BLaER1 treated with 17β-estradiol and CSF1 and Interleukin-3, amounts not matched to agents 10 nM and 100 nM (cell line): ENCODE results near the gene CFAP54.
"Not testable (repeated sequence)": the region's sequence is repeated elsewhere in the genome, so short reads cannot be mapped to it uniquely, and the experiment has no call there.

Source experiments
- H3K27ac ChIP-seq, 11 experiments: shearing (Covaris generic); formaldehyde crosslinking; 2 replicates each; pipeline ENCODE4 v1.8.1; 2022
- H3K27me3 ChIP-seq, 11 experiments: shearing (Covaris generic); formaldehyde crosslinking; 2 replicates each; pipeline ENCODE4 v1.8.1; 2022
- H3K36me3 ChIP-seq, 11 experiments: shearing (Covaris generic); formaldehyde crosslinking; 2 replicates each; pipeline ENCODE4 v1.8.1; 2022
- H3K4me1 ChIP-seq, 10 experiments: shearing (Covaris generic); formaldehyde crosslinking; 2 replicates each; pipeline ENCODE4 v1.8.1; 2022
- H3K4me2 ChIP-seq, 11 experiments: shearing (Covaris generic); formaldehyde crosslinking; 2 replicates each; pipeline ENCODE4 v1.8.1; 2022
- H3K4me3 ChIP-seq, 10 experiments: shearing (Covaris generic); formaldehyde crosslinking; 2 replicates each; pipeline ENCODE4 v1.8.1; 2022
- H3K9ac ChIP-seq, 11 experiments: shearing (Covaris generic); formaldehyde crosslinking; 2 replicates each; pipeline ENCODE4 v1.8.1; 2022
- H3K9me3 ChIP-seq, 11 experiments: shearing (Covaris generic); formaldehyde crosslinking; replicated peaks in 1 of 11; 2 replicates each; pipeline ENCODE4 v1.8.1; 2022
- H4K20me1 ChIP-seq, 11 experiments: shearing (Covaris generic); formaldehyde crosslinking; 2 replicates each; pipeline ENCODE4 v1.8.1; 2022
- Cebpa-rat ChIP-seq, 11 experiments: shearing (Covaris generic); IDR thresholded peaks; 2 replicates each; pipeline ENCODE4 v1.8.1; 2022

CFAP54 gene

GRCh38 chr12:96571101-96571862 is 81.9 kb downstream of the CFAP54 start:
- H3K27ac ChIP-seq: no peak overlapping the region
- no peaks in the 10 kb centered on the region for H4K20me1 ChIP-seq
- TF ChIP-seq Cebpa-rat (IDR thresholded peaks at IDR 0.05): no peak
- no peak overlapping the region for H3K4me3 ChIP-seq
- peaks cover 0 to 4% (median 0%) of the 10 kb centered on the region in 11 experiments; a peak in 4 of 22 replicates for H3K9me3 ChIP-seq
- H3K36me3 ChIP-seq: no peaks in the 10 kb centered on the region
- H3K27me3 ChIP-seq: no peaks in the 10 kb centered on the region
- H3K4me2 ChIP-seq: no peak overlapping the region
- no peak overlapping the region for H3K9ac ChIP-seq
- no peaks in the 10 kb centered on the region for H3K4me1 ChIP-seq

GRCh38 chr12:96578526-96579125 is 89.2 kb downstream of the CFAP54 start:
- no peaks in the 10 kb centered on the region for H3K27me3 ChIP-seq
- no peak overlapping the region for H3K27ac ChIP-seq
- H4K20me1 ChIP-seq: no peaks in the 10 kb centered on the region
- no peaks in the 10 kb centered on the region for H3K4me1 ChIP-seq
- H3K4me2 ChIP-seq: no peak overlapping the region
- no peak overlapping the region for H3K4me3 ChIP-seq
- no peak for TF ChIP-seq Cebpa-rat (IDR thresholded peaks at IDR 0.05)
- H3K9me3 ChIP-seq: no peaks in the 10 kb centered on the region
- no peak overlapping the region for H3K9ac ChIP-seq
- no peaks in the 10 kb centered on the region for H3K36me3 ChIP-seq

- H3K36me3 ChIP-seq: no peaks in the 10 kb centered on the region
- H3K27ac ChIP-seq: no peak overlapping the region
- H3K4me3 ChIP-seq: no peak overlapping the region
- no peaks in the 10 kb centered on the region for H3K4me1 ChIP-seq
- no peaks in the 10 kb centered on the region for H3K27me3 ChIP-seq
- no peak for TF ChIP-seq Cebpa-rat (IDR thresholded peaks at IDR 0.05)
- H3K9me3 ChIP-seq: no peaks in the 10 kb centered on the region
- H4K20me1 ChIP-seq: no peaks in the 10 kb centered on the region
- H3K4me2 ChIP-seq: no peak overlapping the region
- no peak overlapping the region for H3K9ac ChIP-seq
These were observed 96.6 kb downstream of the CFAP54 start for GRCh38 chr12:96585977-96586376.

- Histone ChIP-seq H3K4me3 (no peak overlapping the region), H3K27ac (no peak overlapping the region), H3K4me1 (no peaks in the 10 kb centered on the region), H3K27me3 (no peaks in the 10 kb centered on the region), H3K9me3 (no peaks in the 10 kb centered on the region), H3K36me3 (no peaks in the 10 kb centered on the region), H3K4me2 (no peak overlapping the region), H3K9ac (no peak overlapping the region), H4K20me1 (no peaks in the 10 kb centered on the region)
- no peak for TF ChIP-seq Cebpa-rat (IDR thresholded peaks at IDR 0.05)
These were observed 98.3 kb downstream of the CFAP54 start for GRCh38 chr12:96587691-96588090.

GRCh38 chr12:96590970-96591369 is 101.6 kb downstream of the CFAP54 start:
- H3K9ac ChIP-seq: no peak overlapping the region
- no peaks in the 10 kb centered on the region for H3K27me3 ChIP-seq
- no peaks in the 10 kb centered on the region for H4K20me1 ChIP-seq
- H3K4me3 ChIP-seq: no peak overlapping the region
- H3K27ac ChIP-seq: no peak overlapping the region
- no peaks in the 10 kb centered on the region for H3K36me3 ChIP-seq
- no peak overlapping the region for H3K4me2 ChIP-seq
- no peaks in the 10 kb centered on the region for H3K9me3 ChIP-seq
- no peaks in the 10 kb centered on the region for H3K4me1 ChIP-seq
- no peak for TF ChIP-seq Cebpa-rat (IDR thresholded peaks at IDR 0.05)

GRCh38 chr12:96604374-96604773 is 115.0 kb downstream of the CFAP54 start:
- not testable (repeated sequence) for H3K36me3 ChIP-seq, H3K27ac ChIP-seq, H3K4me1 ChIP-seq, H3K27me3 ChIP-seq, H3K9ac ChIP-seq, H3K4me3 ChIP-seq, H4K20me1 ChIP-seq, H3K4me2 ChIP-seq
- H3K9me3 ChIP-seq: peaks cover 0 to 12% (median 9%) of the 10 kb centered on the region in 11 experiments; a peak in 6 of 22 replicates

GRCh38 chr12:96605684-96606083 is 116.3 kb downstream of the CFAP54 start:
- no peaks in the 10 kb centered on the region for H3K27me3 ChIP-seq
- no peaks in the 10 kb centered on the region for H4K20me1 ChIP-seq
- no peak for TF ChIP-seq Cebpa-rat (IDR thresholded peaks at IDR 0.05)

GRCh38 chr12:96606134-96606533 is 116.8 kb downstream of the CFAP54 start:
- Histone ChIP-seq H3K4me1 (no peaks in the 10 kb centered on the region), H4K20me1 (no peaks in the 10 kb centered on the region), H3K9ac (no peak overlapping the region), H3K4me3 (no peak overlapping the region), H3K36me3 (no peaks in the 10 kb centered on the region), H3K27ac (no peak overlapping the region), H3K27me3 (no peaks in the 10 kb centered on the region), H3K9me3 (peaks cover 4 to 23% (median 12%) of the 10 kb centered on the region in 11 experiments; a peak in 14 of 22 replicates), H3K4me2 (no peak overlapping the region)
- TF ChIP-seq Cebpa-rat (IDR thresholded peaks at IDR 0.05): no peak

More at GRCh38 chr12:96605684-96606083, 116.3 kb downstream of the CFAP54 start:
- H3K27ac ChIP-seq: no peak overlapping the region
- no peak overlapping the region for H3K4me2 ChIP-seq
- H3K9ac ChIP-seq: no peak overlapping the region
- peaks cover 4 to 18% (median 9%) of the 10 kb centered on the region in 11 experiments; a peak in 14 of 22 replicates for H3K9me3 ChIP-seq
- H3K36me3 ChIP-seq: no peaks in the 10 kb centered on the region
- no peaks in the 10 kb centered on the region for H3K4me1 ChIP-seq
- H3K4me3 ChIP-seq: no peak overlapping the region

GRCh38 chr12:96606644-96607043 is 117.3 kb downstream of the CFAP54 start:
- Histone ChIP-seq H4K20me1 (no peaks in the 10 kb centered on the region), H3K9ac (no peak overlapping the region), H3K4me2 (no peak overlapping the region), H3K4me1 (no peaks in the 10 kb centered on the region), H3K36me3 (no peaks in the 10 kb centered on the region), H3K27me3 (no peaks in the 10 kb centered on the region), H3K4me3 (no peak overlapping the region), H3K9me3 (peaks cover 5 to 26% (median 12%) of the 10 kb centered on the region in 11 experiments; a peak in 14 of 22 replicates), H3K27ac (no peak overlapping the region)
- no peak for TF ChIP-seq Cebpa-rat (IDR thresholded peaks at IDR 0.05)

- no peak overlapping the region for H3K9ac ChIP-seq
- no peaks in the 10 kb centered on the region for H3K9me3 ChIP-seq
- no peak for TF ChIP-seq Cebpa-rat (IDR thresholded peaks at IDR 0.05)
- no peaks in the 10 kb centered on the region for H4K20me1 ChIP-seq
- H3K27me3 ChIP-seq: no peaks in the 10 kb centered on the region
- H3K4me2 ChIP-seq: no peak overlapping the region
- H3K27ac ChIP-seq: no peak overlapping the region
- H3K36me3 ChIP-seq: no peaks in the 10 kb centered on the region
- H3K4me3 ChIP-seq: no peak overlapping the region
- H3K4me1 ChIP-seq: no peaks in the 10 kb centered on the region
These were observed 127.8 kb downstream of the CFAP54 start for GRCh38 chr12:96617178-96617577.
